Activated gamma-delta T cell treated with Interleukin-2 at 50 U/mL for 16 hours (primary cell): ENCODE results near the gene N4BP2L1.

Source experiments
- DNase-seq: peaks from one replicate; pipeline ENCODE4 v3.0.0-alpha.2; 2020

N4BP2L1 gene

GRCh38 chr13:32427852-32428580 lies at the start of gene N4BP2L1:
Gene N4BP2L1 (minus strand): TSS chr13:32428130. CDS start chr13:32428082, 48 bp downstream.
- DNase-seq, result peak; percentile 76

GRCh38 chr13:32476892-32477291 lies 49.0 kb upstream of the N4BP2L1 start:
- DNase-seq, result no peak

- no peak for DNase-seq
These were observed 48.2 kb upstream of the N4BP2L1 start for GRCh38 chr13:32476021-32476731.

- DNase-seq, result no peak
These were observed 47.3 kb upstream of the N4BP2L1 start for GRCh38 chr13:32474999-32475792.

GRCh38 chr13:32473650-32474049 lies 45.7 kb upstream of the N4BP2L1 start:
- no peak for DNase-seq

- DNase-seq, result no peak
These were observed 44.3 kb upstream of the N4BP2L1 start for GRCh38 chr13:32472194-32472621.

- no peak for DNase-seq
These were observed 43.4 kb upstream of the N4BP2L1 start for GRCh38 chr13:32471187-32471922.

GRCh38 chr13:32468502-32469142 lies 40.7 kb upstream of the N4BP2L1 start:
- no peak for DNase-seq

GRCh38 chr13:32456591-32456990 lies 28.7 kb upstream of the N4BP2L1 start:
- DNase-seq, result no peak

- no peak for DNase-seq
These were observed 27.6 kb upstream of the N4BP2L1 start for GRCh38 chr13:32455594-32455903.

- no peak for DNase-seq
These were observed 27.1 kb upstream of the N4BP2L1 start for GRCh38 chr13:32454886-32455593.

- no peak for DNase-seq
These were observed 26.1 kb upstream of the N4BP2L1 start for GRCh38 chr13:32453981-32454380.

- no peak for DNase-seq
These were observed 21.0 kb upstream of the N4BP2L1 start for GRCh38 chr13:32448972-32449371.

GRCh38 chr13:32447894-32448623 lies 20.1 kb upstream of the N4BP2L1 start:
- DNase-seq, result no peak

GRCh38 chr13:32446773-32447465 lies 19.0 kb upstream of the N4BP2L1 start:
- no peak for DNase-seq

GRCh38 chr13:32446220-32446619 lies 18.3 kb upstream of the N4BP2L1 start:
- no peak for DNase-seq

GRCh38 chr13:32445461-32445860 lies 17.5 kb upstream of the N4BP2L1 start:
- DNase-seq, result no peak

- peak; percentile 23 for DNase-seq
These were observed 15.2 kb upstream of the N4BP2L1 start for GRCh38 chr13:32443111-32443510.

GRCh38 chr13:32438871-32439270 lies 10.9 kb upstream of the N4BP2L1 start:
- no peak for DNase-seq

- DNase-seq, result no peak
These were observed 4.9 kb upstream of the N4BP2L1 start for GRCh38 chr13:32432856-32433255.
